ENCODE data around the gene GRK5. TPM values are rescaled to one million over a fixed set of nuclear protein-coding genes. Genes with fewer than 3 reads are reported as not detected.

The GRK5 gene
- total RNA-seq, 1 experiment from 2014 or later, result 4.8 TPM

- TF ChIP-seq CTCF (conservative IDR thresholded peaks at IDR 0.05) (no peak), EZH2 (IDR thresholded peaks at IDR 0.05; ENCODE audit: low read depth) (no peak)
- H3K79me2 ChIP-seq (ENCODE audit: low read depth), result no peaks in the 10 kb centered on the region
- H3K27ac ChIP-seq, result no peak overlapping the region
- H3K4me1 ChIP-seq (replicated peaks; ENCODE audit: insufficient read depth), result peaks cover 5% of the 10 kb centered on the region
- H3K9me3 ChIP-seq (ENCODE audit: insufficient read depth, low read depth), result no peaks in the 10 kb centered on the region
- no peak overlapping the region for H2AFZ ChIP-seq
- DNase-seq, result no peak
- BruUV-seq (replicated peaks), result no TSS peak
- H3K27me3 ChIP-seq (ENCODE audit: insufficient read depth, low read depth), result no peaks in the 10 kb centered on the region
- H3K4me2 ChIP-seq, result no peak overlapping the region
- peaks cover 5% of the 10 kb centered on the region; the same call in 1 of the 2 replicates for H3F3A ChIP-seq (ENCODE audit: insufficient read depth, low read depth)
- CTCF ChIA-PET, result interaction anchor here (0.6 kb wide), 2 partner anchors 69 to 270 kb away, joined by 8 to 14 read pairs; no protein-coding TSS in a partner anchor
- POLR2A ChIA-PET (ENCODE audit: unreplicated experiment), result no interaction called here
- intact Hi-C loops (cut with micrococcal nuclease; ENCODE audit: unreplicated experiment), result loop anchor here (1.0 to 2.0 kb wide), 4 partner anchors 43 to 290 kb away; partner anchors contain the start of gene GRK5
- H3K9me2 ChIP-seq (ENCODE audit: insufficient read depth), result no peaks in the 10 kb centered on the region
- no peaks in the 10 kb centered on the region for H4K20me1 ChIP-seq (ENCODE audit: insufficient read depth)
- no peak overlapping the region for H3K4me3 ChIP-seq
- H3K36me3 ChIP-seq (ENCODE audit: low read depth), result no peaks in the 10 kb centered on the region
These were observed 281.3 kb downstream of the GRK5 start for GRCh38 chr10:119488675-119489074.

- H3K27me3 ChIP-seq (ENCODE audit: insufficient read depth, low read depth), result no peaks in the 10 kb centered on the region
- no peak overlapping the region for H2AFZ ChIP-seq
- no peaks in the 10 kb centered on the region for H4K20me1 ChIP-seq (ENCODE audit: insufficient read depth)
- H3K4me1 ChIP-seq (replicated peaks; ENCODE audit: insufficient read depth), result peaks cover 3% of the 10 kb centered on the region
- no TSS peak for BruUV-seq (replicated peaks)
- no peaks in the 10 kb centered on the region for H3K36me3 ChIP-seq (ENCODE audit: low read depth)
- peak overlapping the region; percentile 80; the same call in 1 of the 2 replicates for H3K4me2 ChIP-seq
- H3K9me3 ChIP-seq (ENCODE audit: insufficient read depth, low read depth), result no peaks in the 10 kb centered on the region
- ChIA-PET CTCF (interaction anchor here (0.9 to 1.3 kb wide), 3 partner anchors 31 to 283 kb away, joined by 3 to 6 read pairs (median 5); partner anchors contain the start of gene GRK5), POLR2A (ENCODE audit: unreplicated experiment) (interaction anchor here (0.6 kb wide), 1 partner anchor 300 kb away, joined by 3 read pairs; no protein-coding TSS in a partner anchor)
- intact Hi-C loops (cut with micrococcal nuclease; ENCODE audit: unreplicated experiment), result loop anchor here (1.0 to 2.0 kb wide), 4 partner anchors 45 to 291 kb away; partner anchors contain the start of gene GRK5
- H3K27ac ChIP-seq, result no peak overlapping the region
- no peaks in the 10 kb centered on the region for H3K79me2 ChIP-seq (ENCODE audit: low read depth)
- H3K4me3 ChIP-seq, result no peak overlapping the region; the same call in 1 of the 2 replicates
- H3F3A ChIP-seq (ENCODE audit: insufficient read depth, low read depth), result peaks cover 8% of the 10 kb centered on the region; the same call in 1 of the 2 replicates
- TF ChIP-seq CTCF (conservative IDR thresholded peaks at IDR 0.05) (peak; percentile 24; the same call in 1 of the 2 replicates), EZH2 (IDR thresholded peaks at IDR 0.05; ENCODE audit: low read depth) (no peak)
- no peaks in the 10 kb centered on the region for H3K9me2 ChIP-seq (ENCODE audit: insufficient read depth)
- no peak for DNase-seq
These were observed 282.6 kb downstream of the GRK5 start for GRCh38 chr10:119489991-119490326.

GRCh38 chr10:119491966-119492757 is 284.8 kb downstream of the GRK5 start:
- H2AFZ ChIP-seq, result no peak overlapping the region
- H3K4me3 ChIP-seq, result no peak overlapping the region
- no peak for TF ChIP-seq EZH2 (IDR thresholded peaks at IDR 0.05; ENCODE audit: low read depth)
- TF ChIP-seq CTCF (conservative IDR thresholded peaks at IDR 0.05), result no peak
- CTCF ChIA-PET, result interaction anchor here (0.8 kb wide), 1 partner anchor 283 kb away, joined by 3 read pairs; no protein-coding TSS in a partner anchor
- H3K9me3 ChIP-seq (ENCODE audit: insufficient read depth, low read depth), result no peaks in the 10 kb centered on the region
- H3K27ac ChIP-seq, result no peak overlapping the region
- intact Hi-C loops (cut with micrococcal nuclease; ENCODE audit: unreplicated experiment), result no loop called here
- DNase-seq, result no peak
- no peaks in the 10 kb centered on the region for H3K9me2 ChIP-seq (ENCODE audit: insufficient read depth)
- no peaks in the 10 kb centered on the region for H3K27me3 ChIP-seq (ENCODE audit: insufficient read depth, low read depth)
- POLR2A ChIA-PET (ENCODE audit: unreplicated experiment), result no interaction called here
- peaks cover 4% of the 10 kb centered on the region; the same call in 1 of the 2 replicates for H3F3A ChIP-seq (ENCODE audit: insufficient read depth, low read depth)
- H3K36me3 ChIP-seq (ENCODE audit: low read depth), result no peaks in the 10 kb centered on the region
- BruUV-seq (replicated peaks), result no TSS peak
- H4K20me1 ChIP-seq (ENCODE audit: insufficient read depth), result no peaks in the 10 kb centered on the region
- no peak overlapping the region for H3K4me2 ChIP-seq
- H3K79me2 ChIP-seq (ENCODE audit: low read depth), result no peaks in the 10 kb centered on the region
- H3K4me1 ChIP-seq (replicated peaks; ENCODE audit: insufficient read depth), result no peaks in the 10 kb centered on the region

Measured in PC-9 (cell line).